NCI-H146 treated with DMSO at 0.1 percent for 48 hours (cell line): ENCODE measurements around the gene SAMM50.

Source experiments
- DNase-seq: peaks from one replicate; lab custom pipeline; 2025; ENCODE audit not compliant: unreplicated experiment; lab: John Stamatoyannopoulos, UW

Gene SAMM50

GRCh38 chr22:44028091-44028490 is 72.8 kb downstream of the SAMM50 start:
- no peak for DNase-seq

- no peak for DNase-seq
These were observed 73.8 kb downstream of the SAMM50 start for GRCh38 chr22:44029069-44029468.

DNA sequence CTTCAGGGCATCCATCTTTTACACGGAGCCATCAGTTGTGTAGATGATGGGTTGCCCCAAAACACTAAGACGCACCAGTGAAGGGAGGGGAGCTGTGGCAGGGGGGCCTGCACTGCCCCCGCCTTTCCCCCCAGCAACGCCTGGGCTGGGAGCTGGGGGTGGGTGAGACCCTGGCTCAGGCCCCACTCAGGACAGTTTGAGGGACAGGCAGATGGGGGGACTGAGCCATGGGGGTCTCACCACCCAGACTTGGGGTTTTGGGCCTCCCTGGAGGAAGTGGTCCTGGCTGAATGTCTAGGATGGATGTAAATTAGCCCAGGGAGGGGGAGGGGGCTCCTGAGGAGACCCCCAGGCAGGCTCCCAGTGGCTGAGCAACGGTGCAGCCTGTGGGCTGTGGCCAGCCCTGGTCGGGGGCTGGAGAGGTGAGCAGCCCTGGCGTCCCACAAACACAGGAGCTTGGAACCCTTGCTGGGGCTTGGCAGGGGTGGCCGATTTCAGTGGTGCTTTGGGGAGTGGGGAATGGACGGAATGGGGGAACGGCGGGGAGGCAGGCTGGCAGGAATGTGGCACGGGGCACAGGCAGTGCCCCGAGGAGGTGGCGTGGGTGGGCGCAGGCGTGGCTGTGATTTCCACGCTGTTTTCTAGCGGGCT is 74.9 kb downstream of the SAMM50 start:
- no peak for DNase-seq

DNA sequence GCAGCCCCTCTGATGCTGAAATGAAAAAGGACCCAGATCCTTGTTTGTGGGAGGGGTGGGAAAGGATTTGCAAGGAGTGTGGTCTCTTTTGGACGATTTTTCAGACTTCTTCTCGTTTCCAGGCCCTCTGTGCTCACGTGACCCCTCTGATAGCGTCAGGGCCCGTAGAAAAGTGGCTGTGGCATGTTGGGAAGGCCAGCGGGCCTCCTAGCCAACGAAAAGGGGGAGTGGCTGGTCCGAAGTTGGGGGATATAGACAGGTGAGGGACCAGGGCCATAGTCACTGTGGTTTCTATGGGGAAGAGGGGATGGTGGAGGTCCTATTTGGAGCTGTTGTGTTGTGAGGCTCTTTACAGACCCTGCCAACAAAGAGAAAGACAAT is 75.5 kb downstream of the SAMM50 start:
- no peak for DNase-seq

GRCh38 chr22:44031158-44031952 is 76.1 kb downstream of the SAMM50 start:
- no peak for DNase-seq

- DNase-seq: no peak
These were observed 77.0 kb downstream of the SAMM50 start for GRCh38 chr22:44032126-44032730.

DNA sequence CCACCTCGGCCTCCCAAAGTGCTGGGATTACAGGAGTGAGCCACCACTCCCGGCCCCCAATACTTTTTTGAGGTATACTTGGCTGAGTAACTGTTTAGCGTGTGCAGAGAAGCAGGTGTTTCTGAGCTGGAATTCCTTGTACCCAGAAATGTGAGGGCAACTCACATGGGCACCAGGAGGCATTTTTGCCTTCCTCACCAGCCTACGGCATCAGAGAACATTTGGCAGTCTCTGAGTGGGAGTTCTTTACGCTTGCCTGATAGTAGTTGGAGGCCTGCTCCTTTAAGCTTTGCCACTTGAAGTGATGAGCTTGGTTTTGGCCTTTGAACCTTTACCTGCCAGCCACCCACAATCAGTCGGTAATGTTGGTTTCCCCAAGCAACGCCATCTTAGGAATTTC is 78.0 kb downstream of the SAMM50 start:
- DNase-seq: no peak

DNA sequence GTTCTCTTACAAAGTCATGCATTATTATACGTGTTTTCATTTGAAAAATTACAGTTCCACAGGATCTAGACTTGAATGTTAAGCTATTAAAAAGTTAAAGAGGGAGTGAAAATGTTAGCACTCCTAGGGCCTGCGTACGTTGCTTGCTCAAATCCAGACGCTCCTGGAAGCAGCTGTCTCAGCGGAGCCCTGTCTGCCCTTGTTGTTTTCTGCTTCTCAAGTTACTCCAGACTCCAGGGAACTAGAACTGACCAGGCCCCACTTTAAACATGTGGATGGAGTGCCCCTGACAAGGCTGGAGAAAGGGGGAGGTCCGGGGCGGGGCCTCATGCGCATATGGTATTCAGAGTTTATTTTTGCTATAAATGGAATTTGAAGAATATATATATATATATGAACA is 78.5 kb downstream of the SAMM50 start:
- no peak for DNase-seq

GRCh38 chr22:44037519-44038375 is 82.5 kb downstream of the SAMM50 start:
- no peak for DNase-seq

DNA sequence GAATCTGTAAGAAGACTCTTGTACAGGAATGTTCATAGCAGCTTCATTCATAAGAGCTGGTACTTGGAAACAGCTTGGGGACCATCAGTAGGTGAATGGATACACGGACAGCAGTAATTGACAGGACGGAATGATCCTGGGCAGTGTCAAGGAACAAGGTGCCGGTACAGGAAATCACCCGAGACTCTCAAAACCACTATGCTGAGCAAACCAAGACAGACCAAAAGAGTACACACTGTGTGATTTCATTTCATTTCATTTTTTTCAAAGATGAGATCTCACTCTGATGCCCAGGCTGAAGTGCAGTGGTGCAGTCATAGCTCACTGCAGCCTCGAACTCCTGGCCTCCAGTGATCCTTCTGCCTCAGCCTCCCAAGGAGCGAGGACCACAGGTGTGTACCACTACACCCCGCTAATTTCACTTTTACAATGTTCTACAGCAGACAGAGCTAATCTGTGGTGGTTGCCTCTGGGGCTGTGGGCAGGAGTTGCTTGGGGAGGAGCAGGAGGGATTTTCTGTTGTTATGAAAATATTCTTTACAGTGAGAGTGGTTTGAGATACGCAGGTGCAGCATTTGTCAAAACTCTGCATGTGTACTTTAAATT is 84.4 kb downstream of the SAMM50 start:
- DNase-seq: no peak

DNA sequence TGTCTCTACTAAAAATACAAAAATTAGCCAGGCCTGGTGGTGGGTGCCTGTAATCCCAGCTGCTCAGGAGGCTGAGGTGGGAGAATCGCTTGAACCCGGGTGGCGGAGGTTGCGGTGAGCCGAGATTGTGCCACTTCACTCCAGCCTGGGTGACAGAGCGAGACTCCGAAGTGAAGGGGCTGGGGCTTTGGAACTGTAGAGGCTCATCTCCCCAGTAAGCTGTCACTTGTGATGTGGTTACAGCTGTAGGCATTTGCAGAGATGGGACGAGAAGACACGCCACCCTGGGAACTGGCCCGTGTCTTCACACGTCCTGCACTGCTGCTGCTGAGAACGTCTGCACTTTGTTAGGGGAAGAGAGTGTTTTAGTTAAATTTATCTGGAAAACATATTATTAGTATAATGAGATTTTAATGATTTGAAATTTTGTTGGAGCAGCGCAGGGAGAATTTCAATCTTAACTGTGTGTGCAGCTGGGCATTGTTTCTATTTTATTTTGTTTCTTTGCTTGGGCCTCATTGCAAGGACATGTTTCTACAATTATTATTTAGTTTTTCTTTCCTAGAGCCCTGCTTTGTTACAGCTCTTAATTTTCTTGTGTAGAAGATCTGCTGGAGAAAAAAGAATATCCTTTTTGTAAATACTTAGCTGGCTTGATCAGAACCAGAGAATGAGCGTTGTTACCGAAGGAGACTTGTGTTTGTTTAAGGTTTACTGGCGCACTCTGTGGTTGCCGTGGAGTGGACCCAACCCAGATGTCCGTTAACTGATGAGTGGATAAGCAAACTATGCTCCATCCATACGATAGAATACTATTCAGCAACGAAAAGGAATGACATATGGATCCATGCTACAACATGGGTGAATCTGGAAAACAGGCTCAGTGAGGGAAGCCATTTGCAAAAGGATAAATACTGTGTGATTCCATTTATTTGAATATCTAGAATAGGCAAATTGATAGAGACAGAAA is 87.3 kb downstream of the SAMM50 start:
- DNase-seq: no peak

DNA sequence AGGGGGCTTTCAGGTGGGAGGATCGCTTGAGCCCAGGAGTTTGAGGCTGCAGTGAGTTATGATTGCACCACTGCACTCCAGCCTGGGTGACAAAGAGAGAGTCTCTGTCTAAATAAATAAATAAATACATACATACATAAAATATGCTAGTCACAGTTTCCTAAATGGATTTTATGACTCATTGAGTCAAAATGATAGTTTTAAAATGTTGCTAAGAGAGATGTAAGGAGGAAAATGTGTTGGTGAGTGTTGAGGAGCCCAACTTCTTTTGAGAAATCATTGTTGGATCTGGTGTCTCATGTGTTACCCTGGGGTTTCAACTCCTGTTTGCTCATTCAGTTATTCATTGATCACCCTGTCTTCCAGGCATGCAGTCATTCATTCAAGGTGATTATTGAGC is 89.9 kb downstream of the SAMM50 start:
- no peak for DNase-seq
